ENCODE data around the gene B9D1.

GRCh38 chr17:19357761-19358160, 4.8 kb downstream of the B9D1 start:
- TF ChIP-seq ZNF274 (IDR thresholded peaks at IDR 0.05; ENCODE audit: low read depth, low read length) (no peak), MAX (IDR thresholded peaks at IDR 0.05) (no peak), CTCF (IDR thresholded peaks at IDR 0.05 in 2 of 3, conservative IDR thresholded peaks at IDR 0.05 in 1 of 3; ENCODE audit: borderline replicate concordance in 1 of 3, insufficient read depth in 1 of 3, low read depth in 2 of 3, low read length in 2 of 3) (no peak), POLR2A (IDR thresholded peaks at IDR 0.05; ENCODE audit: borderline replicate concordance, extremely low read depth, insufficient read depth, insufficient read length) (no peak), SP1 (IDR thresholded peaks at IDR 0.05; ENCODE audit: low read depth) (no peak), JUND (IDR thresholded peaks at IDR 0.05) (no peak), RAD21 (IDR thresholded peaks at IDR 0.05; ENCODE audit: low read depth) (no peak), EZH2 (IDR thresholded peaks at IDR 0.05) (no peak), EZH2phosphoT487 (IDR thresholded peaks at IDR 0.05; ENCODE audit: borderline replicate concordance) (no peak)

Data from HCT116 (cell line).